ENCODE results near the gene TAB3.
"Not testable (repeated sequence)": the region's sequence is repeated elsewhere in the genome, so short reads cannot be mapped to it uniquely, and the experiment has no call there.

Gene TAB3

DNA sequence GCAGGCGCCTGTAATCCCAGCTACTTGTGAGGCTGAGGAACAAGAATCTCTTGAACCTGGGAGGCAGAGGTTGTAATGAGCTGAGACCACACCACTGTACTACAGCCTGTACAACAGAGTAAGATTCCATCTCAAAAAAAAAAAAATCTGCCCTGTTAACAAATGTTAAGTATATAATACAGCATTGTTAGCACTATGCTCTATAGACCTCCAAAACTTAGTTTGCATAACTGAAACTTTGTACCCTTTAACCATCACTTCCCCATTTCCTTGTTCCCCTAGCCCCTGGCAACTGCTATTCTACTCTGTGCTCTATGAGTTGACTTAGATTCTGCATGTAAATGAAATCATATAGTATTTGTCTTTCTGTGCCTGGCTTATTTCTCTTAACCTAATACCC lies 76.7 kb downstream of the TAB3 start:
- no peak for FAIRE-seq

DNA sequence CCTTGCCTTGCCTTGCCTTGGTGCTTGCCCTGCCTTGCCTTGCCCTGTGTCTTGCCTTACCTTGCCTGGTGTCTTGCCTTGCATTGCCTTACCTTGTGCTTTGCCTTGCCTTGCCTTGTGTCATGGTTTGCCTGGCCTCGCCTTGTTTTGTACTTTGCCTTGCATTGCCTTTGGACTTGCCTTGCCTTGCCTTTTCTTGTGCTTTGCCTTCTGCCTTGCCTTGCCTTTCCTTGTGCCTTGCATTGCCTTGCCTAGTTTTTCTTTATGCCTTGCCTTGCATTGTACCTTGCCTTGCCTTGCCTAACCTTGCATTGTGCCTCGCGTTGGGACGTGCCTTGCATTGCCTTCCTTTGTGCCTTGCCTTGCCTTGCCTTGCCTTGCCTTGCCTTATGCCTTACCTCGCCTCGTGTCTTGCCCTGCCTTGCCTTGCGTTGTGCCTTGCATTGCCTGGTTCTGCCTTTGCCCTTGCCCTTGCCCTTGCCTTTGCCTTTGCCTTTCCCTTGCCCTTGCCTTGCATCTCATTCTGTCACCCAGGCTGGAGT lies 82.8 kb downstream of the TAB3 start:
- FAIRE-seq: no peak

GRCh38 chrX:30804462-30804861 lies 84.6 kb downstream of the TAB3 start:
- no peak for FAIRE-seq

DNA sequence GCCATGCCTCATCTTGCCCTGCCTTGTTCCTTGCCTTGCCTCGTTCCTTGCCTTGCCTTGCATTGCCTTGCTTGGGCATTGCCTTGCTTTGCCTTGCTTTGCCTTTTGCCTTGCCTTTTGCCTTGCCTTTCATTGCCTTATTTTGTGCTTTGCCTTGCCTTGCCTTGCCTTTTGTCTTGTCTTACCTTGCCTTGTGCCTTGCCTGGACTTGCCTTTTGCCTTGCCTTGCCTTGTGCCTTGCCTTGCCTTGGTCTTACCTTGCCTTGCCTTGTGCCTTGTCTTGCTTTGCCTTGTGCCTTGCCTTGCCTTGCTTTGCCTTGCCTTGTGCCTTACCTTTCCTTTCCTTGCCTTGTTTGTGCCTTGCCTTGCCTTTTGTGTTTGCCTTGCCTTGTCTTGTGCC lies 88.2 kb downstream of the TAB3 start:
- no peak for FAIRE-seq

GRCh38 chrX:30799327-30799726 lies 89.7 kb downstream of the TAB3 start:
- FAIRE-seq: no peak

DNA sequence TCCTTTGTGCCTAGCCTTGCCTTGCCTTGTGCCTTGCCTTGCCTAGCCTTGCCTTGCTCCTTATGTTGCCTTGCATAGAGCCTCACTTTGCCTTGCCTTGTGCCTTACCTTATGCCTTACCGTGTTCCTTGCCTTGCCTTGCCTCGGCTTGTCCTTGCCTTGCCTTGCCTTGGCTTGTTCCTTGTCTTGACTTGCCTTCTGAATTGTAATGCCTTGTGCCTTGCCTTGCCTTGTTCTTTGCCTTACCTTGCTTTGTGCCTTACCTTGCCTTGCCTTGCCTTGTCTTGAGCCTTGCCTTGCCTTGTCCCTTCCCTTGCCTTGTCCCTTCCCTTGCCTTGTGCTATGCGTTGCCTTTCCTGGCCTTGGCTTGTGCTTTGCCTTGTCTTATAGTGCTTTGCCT lies 90.2 kb downstream of the TAB3 start:
- FAIRE-seq: no peak

GRCh38 chrX:30797301-30797700 lies 91.8 kb downstream of the TAB3 start:
- not testable (repeated sequence) for FAIRE-seq

DNA sequence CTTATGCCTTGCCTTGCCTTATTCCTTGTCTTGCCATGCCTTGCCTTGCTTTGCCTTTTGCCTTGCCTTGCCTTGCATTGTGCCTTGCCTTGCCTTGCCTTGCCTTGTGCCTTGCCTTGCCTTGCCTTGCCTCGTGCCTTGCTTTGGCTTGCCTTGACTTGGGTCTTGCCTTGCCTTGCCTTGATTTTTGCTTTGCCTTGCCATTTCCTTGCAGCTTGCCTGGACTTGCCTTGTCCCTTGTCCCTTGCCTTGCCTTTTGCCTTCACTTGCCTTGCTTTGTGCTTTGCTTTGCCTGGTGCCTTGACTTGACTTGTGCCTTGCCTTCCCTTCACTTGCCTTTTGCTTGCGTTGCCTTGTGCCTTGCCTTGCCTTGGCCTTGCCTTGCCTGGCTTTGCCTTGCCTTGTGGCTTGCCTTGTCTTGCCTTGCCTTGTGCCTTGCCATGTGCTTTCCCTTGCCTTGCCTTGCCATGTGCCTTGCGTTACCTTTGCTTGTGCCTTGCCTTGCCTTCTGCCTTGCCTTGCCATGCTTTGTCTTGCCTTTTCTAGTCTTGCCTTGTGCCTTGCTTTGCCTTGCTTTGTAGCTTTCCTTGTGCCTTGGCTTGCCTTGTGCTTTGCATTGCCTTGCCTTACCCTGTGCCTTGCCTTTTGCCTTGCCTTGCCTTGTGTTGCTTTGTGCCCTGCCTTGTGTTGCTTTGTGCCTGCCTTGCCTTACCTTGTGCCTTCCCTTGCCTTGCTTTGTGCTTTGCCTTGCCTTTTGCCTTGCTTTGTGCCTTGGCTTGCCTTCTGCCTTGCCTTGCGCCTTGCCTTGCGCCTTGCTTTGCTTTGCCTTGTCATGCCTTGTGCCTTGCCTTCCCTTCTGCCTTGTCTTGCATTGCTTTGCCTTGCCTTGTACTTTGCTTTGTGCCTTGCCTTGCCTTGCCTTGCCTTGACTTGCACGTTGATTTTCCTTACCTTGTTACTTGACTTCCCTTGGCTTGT lies 92.8 kb downstream of the TAB3 start:
- no peak for FAIRE-seq

DNA sequence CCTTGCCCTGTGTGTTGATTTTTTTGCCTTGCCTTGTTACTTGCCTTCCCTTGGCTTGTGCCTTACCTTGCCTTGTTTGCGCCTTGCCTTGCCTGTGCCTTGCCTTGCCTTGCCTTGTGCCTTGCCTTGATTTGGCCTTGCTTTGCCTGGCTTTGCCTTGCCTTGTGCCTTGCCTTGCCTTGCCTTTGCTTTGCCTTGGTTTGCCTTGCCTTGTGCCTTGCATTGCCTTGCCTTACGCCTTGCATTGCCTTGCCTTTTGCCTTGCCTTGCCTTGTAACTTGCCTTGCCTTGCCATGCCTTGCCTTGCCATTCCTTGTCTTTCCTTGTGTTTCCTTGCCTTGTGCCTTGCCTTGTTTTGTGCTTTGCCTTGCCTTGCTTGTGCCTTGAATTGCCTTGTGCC lies 94.6 kb downstream of the TAB3 start:
- no peak for FAIRE-seq

DNA sequence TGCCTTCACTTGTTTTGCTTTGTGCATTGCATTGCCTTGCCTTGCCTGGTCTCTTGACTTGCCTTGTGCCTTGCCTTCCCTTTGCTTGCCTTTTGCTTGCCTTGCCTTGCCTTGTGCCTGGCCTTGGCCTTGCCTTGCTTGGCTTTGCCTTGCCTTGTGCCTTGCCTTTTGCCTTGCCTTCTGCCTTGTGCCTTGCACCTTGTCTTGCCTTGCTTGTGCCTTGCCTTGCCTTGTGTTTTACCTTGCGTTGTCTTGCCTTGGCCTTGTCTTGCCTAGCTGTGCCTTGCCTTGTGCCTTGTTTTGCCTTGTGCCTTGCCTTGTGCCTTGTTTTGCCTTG lies 95.3 kb downstream of the TAB3 start:
- FAIRE-seq: no peak

DNA sequence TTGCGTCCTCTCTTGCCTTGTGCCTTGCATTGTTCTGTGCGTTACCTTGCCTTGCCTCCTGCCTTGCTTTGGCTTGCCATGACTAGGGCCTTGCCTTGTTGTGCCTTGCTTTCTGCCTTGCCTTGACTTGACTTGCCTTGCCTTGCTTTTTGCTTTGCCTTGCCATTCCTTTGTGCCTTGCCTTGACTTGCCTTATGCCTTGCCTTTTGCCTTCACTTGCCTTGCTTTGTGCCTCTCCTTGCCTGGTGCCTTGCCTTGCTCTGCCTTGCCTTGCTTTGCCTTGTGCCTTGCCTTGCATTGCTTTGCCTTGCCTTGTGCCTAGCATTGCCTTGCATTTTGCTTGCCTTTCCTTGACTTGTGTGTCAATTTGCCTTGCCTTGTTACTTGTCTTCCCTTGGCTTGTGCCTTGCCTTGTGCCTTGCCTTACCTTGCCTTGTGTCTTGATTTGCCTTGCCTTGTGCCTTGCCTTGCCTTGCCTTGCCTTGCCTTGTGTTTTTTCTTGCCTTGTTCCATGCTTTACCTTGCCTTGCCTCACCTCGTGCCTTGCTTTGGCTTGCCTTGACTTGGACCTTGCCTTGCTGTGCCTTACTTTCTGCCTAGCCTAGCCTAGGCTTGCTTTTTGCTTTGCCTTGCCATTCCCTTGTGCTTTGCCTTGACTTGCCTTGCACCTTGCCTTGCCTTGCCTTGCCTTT lies 95.8 kb downstream of the TAB3 start:
- no peak for FAIRE-seq

DNA sequence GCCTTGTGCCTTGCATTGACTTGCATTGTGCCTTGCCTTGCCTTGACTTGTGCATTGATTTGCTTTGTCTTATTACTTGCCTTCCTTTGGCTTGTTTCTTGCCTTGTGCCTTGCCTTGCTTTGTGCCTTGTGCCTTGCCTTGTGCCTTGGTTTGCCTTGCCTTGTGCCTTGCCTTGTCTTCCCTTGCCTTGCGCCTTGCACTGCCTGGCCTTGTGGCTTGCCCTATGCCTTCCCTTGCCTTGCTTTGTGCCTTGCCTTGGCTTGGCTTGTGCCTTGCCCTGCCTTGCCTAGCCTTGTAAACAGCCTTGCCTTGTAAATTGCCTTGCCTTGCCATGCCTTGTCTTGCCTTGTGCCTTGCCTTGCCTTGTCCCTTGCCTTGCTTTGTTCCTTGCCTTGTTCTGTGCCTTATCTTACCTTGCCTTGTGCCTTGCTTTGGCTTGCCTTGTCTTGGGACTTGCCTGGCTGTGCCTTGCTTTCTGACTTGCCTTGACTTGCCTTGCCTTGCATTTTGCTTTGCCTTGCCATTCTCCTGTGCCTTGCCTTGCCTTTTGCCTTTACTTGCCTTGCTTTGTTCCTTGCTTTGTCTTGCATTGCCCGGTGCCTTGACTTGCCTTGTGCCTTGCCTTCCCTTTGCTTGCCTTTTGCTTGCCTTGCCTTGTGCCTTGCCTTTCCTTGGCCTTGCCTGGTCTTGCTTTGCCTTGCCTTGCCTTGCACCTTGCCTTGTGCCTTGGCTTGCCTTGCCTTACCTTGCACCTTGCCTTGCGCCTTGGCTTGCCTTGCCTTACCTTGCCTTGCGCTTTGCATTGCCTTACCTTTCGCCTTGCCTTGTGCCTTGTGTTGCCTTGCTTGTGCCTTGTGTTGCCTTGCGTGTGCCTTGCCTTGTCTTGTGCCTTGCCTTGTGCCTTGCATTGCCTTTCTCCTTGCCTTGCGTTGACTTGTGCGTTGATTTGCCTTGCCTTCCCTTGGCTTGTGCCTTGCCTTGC lies 97.5 kb downstream of the TAB3 start:
- no peak for FAIRE-seq

- FAIRE-seq: no peak
Measured at GRCh38 chrX:30787012-30787411, 102.0 kb downstream of the TAB3 start.

GRCh38 chrX:30786374-30786773 lies 102.7 kb downstream of the TAB3 start:
- FAIRE-seq: no peak

- FAIRE-seq: no peak
Measured at GRCh38 chrX:30781711-30782444, 107.2 kb downstream of the TAB3 start.

DNA sequence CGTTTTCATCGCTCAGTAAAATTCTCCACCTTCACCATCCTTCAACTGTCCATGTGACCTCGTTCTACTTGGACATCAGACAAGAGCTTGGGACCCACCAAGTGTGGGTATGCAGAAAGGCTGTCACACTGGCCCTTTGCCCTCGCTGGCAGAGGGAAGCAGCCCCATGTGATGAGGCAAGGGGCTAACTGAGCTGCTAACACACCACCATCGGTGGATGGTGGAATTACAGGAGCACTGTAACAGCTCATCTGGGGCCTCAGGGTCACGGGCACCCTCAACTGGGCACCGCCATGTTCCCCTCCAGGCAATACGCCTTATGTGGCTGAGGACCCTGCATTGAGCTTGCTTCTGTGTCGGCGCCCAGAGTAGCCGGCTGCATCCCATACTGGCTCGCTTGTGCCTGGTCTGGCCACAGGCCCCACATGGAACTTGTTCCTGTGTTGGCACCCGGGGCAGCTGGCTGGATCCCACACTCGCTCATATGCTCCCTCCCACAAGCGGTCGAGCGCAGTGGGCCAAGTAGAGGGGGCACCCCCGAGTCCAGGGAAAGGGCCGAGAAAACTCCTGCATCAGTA lies 109.5 kb downstream of the TAB3 start:
- no peak for FAIRE-seq

GRCh38 chrX:30777575-30777974 lies 111.5 kb downstream of the TAB3 start:
- FAIRE-seq: no peak
